GM12873 (cell line): ENCODE results near the gene ADGRG6.

ENCODE experiments used
- CTCF ChIP-seq: IDR thresholded peaks from 2 replicates; pipeline ENCODE4 v1.5.1; 2012; ENCODE audit warnings: low read depth, mild to moderate bottlenecking, moderate library complexity, low read length, control low read depth; ENCODE audit not compliant: insufficient read depth; ENCODE audit errors: missing control alignments

ADGRG6 gene

GRCh38 chr6:142345261-142345660, 43.5 kb downstream of the ADGRG6 start:
- TF ChIP-seq CTCF, result no peak

DNA sequence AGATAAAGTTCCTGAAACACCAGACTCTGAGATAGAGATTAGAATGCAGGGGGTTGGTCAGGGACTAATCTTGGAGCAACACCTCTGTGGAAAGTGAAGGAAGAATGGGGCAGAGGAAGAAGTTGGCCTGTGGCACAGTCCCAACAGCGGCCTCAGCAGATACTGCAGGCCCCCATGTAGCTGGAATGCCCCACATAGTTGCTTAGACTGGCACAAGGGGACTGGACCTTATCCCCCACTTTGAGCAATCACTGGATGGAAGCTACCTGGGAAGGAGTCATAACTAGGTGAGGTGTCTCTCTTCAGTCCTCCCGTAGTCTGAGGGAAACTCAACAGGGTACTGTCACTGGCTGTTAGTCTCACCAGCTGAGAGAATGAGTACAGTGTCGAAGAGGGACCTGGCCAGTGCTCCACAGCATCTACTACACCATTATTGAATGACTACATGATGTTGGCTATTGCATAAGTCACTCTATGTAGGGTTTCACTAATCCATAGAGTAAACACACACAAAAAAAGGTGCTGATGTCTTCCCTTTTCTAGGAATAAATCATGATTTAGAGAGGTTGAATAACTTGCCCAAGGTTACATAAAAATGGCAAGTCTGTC, 47.5 kb downstream of the ADGRG6 start:
- no peak for TF ChIP-seq CTCF

GRCh38 chr6:142350309-142350708, 48.5 kb downstream of the ADGRG6 start:
- TF ChIP-seq CTCF, result no peak

DNA sequence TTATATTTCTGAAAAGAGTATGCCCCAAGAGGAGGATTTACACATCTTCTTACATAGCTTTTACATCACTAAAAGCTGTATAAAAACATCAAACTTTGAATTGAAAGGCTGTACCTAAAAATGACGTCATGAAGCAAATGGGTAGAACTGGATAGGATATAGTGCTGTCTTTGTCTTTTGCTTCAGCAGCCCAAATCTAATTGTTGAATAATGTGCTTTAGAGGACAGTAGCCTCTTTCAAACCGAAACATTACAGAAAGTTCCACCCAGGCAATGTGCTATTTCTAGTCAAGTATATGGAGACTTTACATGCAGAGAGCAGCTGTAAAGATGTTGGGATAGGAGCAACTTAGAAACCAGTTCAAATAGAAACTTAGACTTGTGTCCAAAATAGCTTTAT, 51.9 kb downstream of the ADGRG6 start:
- no peak for TF ChIP-seq CTCF

DNA sequence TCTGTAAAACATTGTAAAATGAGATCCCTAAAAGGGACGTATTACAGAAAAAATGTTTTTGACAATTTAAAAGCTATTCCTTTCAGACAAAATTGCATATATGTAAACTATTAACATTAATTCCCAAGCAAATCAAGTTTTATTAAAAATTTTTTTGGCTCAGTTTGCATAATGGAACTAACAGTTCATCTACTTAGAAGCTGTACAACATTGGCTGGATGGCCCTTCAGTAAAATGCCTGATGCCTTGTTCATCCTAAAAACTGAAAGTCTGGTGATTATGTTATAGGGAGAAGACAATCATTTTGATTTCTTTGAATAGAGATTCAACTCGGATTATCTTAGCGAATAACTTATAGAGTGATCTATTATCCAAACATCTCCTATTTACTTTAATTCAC, 52.8 kb downstream of the ADGRG6 start:
- no peak for TF ChIP-seq CTCF

- TF ChIP-seq CTCF, result no peak
Measured at GRCh38 chr6:142355520-142356174, 53.8 kb downstream of the ADGRG6 start.

DNA sequence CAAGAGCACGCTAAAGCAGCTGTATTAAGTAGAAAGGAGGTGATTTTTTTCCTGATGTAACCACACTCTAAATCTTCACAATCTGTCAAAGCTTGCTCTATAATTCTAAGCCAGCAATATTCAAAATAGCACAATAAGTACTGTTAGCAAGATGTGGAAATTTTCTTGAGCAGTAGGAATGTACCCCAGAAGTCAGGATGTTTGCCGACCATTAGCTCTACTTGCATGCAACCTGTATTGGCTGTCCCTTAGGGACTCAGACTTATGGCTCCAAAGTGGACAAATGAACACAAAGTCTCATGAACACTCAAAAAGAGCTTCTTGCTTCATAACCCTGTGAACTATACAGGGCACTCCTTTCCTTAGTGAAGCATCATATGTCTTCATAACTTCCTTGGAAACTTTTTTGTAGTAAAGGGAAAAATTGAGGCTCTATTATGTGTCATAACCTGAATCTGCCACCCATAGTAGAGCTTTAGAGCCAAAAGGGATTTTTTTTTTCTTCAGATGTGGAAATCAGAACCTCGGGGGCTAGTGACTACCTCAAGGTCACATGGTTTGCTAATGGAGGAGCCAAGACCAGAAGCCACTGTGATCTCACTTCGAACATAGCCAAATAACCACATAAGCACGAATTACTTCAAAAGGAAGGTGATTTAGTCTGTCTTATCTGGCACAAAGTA, 54.5 kb downstream of the ADGRG6 start:
- TF ChIP-seq CTCF, result no peak
